ENCODE results near the gene DAGLB.

- TF ChIP-seq CTCF (IDR thresholded peaks at IDR 0.05): no peak
- TF ChIP-seq POLR2A (IDR thresholded peaks at IDR 0.05): no peak
Measured at GRCh38 chr7:6389728-6390127, 58.0 kb downstream of the DAGLB start.

All from right lobe of liver (tissue), 4 donors.